ENCODE results near the gene GTF2F2.
A peak's percentile ranks its signal among the peaks of the same experiment; 100 is the strongest.

The GTF2F2 gene

GRCh38 chr13:45105895-45106294 lies 14.4 kb upstream of the GTF2F2 start:
- no peak for DNase-seq (ENCODE audit: extremely low spot score)
- POLR2A ChIA-PET = no interaction called here
- CTCF ChIA-PET = no interaction called here

DNA sequence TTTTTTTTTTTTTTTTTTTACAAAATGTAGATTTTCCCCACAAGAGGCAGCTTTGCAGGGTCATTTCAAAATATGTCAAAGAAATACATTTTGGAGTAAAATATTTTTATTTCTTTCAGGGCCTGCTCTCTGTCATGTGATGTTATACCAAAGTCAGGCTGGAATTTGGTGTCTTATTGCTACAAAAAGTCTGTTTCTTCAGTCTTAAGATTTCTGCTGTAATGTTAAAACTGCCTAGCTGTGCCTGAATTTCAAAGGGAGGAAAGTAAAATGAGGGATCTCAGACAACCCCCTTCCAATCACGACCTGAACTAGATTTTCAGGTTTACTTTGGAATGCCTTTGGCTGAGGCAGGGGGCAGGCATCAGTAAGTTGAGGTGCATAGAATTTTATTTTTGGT lies 12.8 kb upstream of the GTF2F2 start:
- TF ChIP-seq SUZ12 (IDR thresholded peaks at IDR 0.05) (no peak), ELF4 (IDR thresholded peaks at IDR 0.05) (no peak)
- POLR2A ChIA-PET = no interaction called here
- DNase-seq (ENCODE audit: extremely low spot score) = no peak
- CTCF ChIA-PET = no interaction called here

More at GRCh38 chr13:45105895-45106294, 14.4 kb upstream of the GTF2F2 start:
- TF ChIP-seq SP1 (IDR thresholded peaks at IDR 0.05) (no peak), PKNOX1 (IDR thresholded peaks at IDR 0.05) (no peak)

- no peak for DNase-seq (ENCODE audit: extremely low spot score)
- POLR2A ChIA-PET = interaction anchor here (1.6 kb wide), 1 partner anchor 11 kb away, joined by 6 read pairs; no protein-coding TSS in a partner anchor
- CTCF ChIA-PET = no interaction called here
- no peak for TF ChIP-seq ARNT (IDR thresholded peaks at IDR 0.05)
- TF ChIP-seq BHLHE40 (IDR thresholded peaks at IDR 0.05; ENCODE audit: borderline replicate concordance) = no peak
- TF ChIP-seq NFRKB (IDR thresholded peaks at IDR 0.05) = no peak
- no peak for TF ChIP-seq SUZ12 (IDR thresholded peaks at IDR 0.05)
- TF ChIP-seq L3MBTL2 (conservative IDR thresholded peaks at IDR 0.05) = no peak
- TF ChIP-seq FOXM1 (IDR thresholded peaks at IDR 0.05; ENCODE audit: borderline replicate concordance) = no peak
- no peak for TF ChIP-seq FOXA1 (IDR thresholded peaks at IDR 0.05)
Measured at GRCh38 chr13:45108716-45109101, 11.6 kb upstream of the GTF2F2 start.

- TF ChIP-seq FOXM1 (IDR thresholded peaks at IDR 0.05; ENCODE audit: borderline replicate concordance) = no peak
- TF ChIP-seq NFRKB (IDR thresholded peaks at IDR 0.05) = no peak
- no peak for TF ChIP-seq ARNT (IDR thresholded peaks at IDR 0.05)
- TF ChIP-seq LEF1 (IDR thresholded peaks at IDR 0.05; ENCODE audit: borderline replicate concordance) = no peak
- peak; percentile 16; the same call in 1 of the 2 replicates for TF ChIP-seq PKNOX1 (IDR thresholded peaks at IDR 0.05)
- no peak for TF ChIP-seq SUZ12 (IDR thresholded peaks at IDR 0.05)
- TF ChIP-seq FOXA1 (IDR thresholded peaks at IDR 0.05) = no peak
- no peak for DNase-seq (ENCODE audit: extremely low spot score)
- POLR2A ChIA-PET = interaction anchor here (1.6 kb wide), 1 partner anchor 10 kb away, joined by 6 read pairs; no protein-coding TSS in a partner anchor
- CTCF ChIA-PET = no interaction called here
Measured at GRCh38 chr13:45109102-45109720, 11.1 kb upstream of the GTF2F2 start.

DNA sequence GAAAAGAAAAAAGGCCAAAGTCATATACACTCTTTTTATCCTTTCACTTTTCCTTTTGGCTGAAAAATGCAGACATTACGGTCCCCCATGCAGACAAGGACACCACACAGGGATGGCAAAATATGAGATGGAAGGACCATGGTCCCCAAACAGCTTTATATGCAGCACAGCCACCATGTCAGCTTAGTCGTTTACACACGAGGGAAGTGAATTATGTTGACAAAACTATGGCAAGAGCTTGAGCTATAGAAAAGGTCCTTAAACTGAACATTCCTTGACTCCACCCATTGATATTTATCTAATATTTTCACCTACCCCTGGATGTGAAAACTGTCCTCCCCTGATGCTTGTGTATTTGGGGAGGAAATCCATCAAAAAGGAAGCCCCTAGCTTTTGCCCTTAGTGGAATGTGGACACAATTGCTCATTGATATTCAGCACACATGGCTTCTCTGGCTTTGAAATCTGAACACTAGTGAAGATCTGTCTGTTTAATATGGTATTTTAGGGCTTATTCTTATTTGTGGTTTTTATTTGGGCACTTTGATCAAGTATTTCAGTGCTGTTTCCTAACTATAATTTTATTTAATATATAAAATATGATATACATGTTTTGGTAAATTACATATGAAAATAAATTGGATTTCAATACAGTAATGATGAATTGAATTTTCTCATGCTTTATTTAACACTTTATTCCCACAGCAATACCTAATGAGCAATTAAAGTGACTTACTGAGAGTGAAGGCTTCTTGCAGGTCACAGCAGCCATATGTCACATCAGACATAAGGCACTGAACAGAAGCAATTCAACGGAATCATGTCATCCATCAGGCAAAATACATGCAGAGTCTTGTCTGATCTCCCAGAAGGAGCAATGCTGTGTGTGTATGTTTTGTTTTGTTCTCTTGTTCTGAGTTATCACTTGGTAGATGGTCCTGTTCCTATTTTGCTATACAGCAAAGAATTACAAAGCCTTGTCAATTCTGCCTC lies 6.8 kb upstream of the GTF2F2 start:
- POLR2A ChIA-PET = no interaction called here
- DNase-seq (ENCODE audit: extremely low spot score) = no peak

GRCh38 chr13:45119469-45119990 lies 780 bp upstream of the GTF2F2 start:
- ChIA-PET CTCF (interaction anchor here (0.5 kb wide), 1 partner anchor 323 kb away, joined by 4 read pairs; no protein-coding TSS in a partner anchor), POLR2A (interaction anchor here (1.0 to 1.5 kb wide), 4 partner anchors 10 to 88 kb away, joined by 3 to 6 read pairs (median 3); no protein-coding TSS in a partner anchor)
- no peak for DNase-seq (ENCODE audit: extremely low spot score)
- TF ChIP-seq L3MBTL2 (conservative IDR thresholded peaks at IDR 0.05) = no peak
- no peak for TF ChIP-seq CTBP1 (IDR thresholded peaks at IDR 0.05; ENCODE audit: borderline replicate concordance)
- TF ChIP-seq FOXA1 (IDR thresholded peaks at IDR 0.05) = no peak
- no peak for TF ChIP-seq ZNF384 (IDR thresholded peaks at IDR 0.05)
- no peak for TF ChIP-seq NFRKB (IDR thresholded peaks at IDR 0.05)
- TF ChIP-seq BHLHE40 (IDR thresholded peaks at IDR 0.05; ENCODE audit: borderline replicate concordance) = no peak
- TF ChIP-seq ARNT (IDR thresholded peaks at IDR 0.05) = no peak
- no peak for TF ChIP-seq PKNOX1 (IDR thresholded peaks at IDR 0.05)
- TF ChIP-seq HDGF (IDR thresholded peaks at IDR 0.05; ENCODE audit: borderline replicate concordance) = no peak
- no peak for TF ChIP-seq TARDBP (IDR thresholded peaks at IDR 0.05)
- TF ChIP-seq SUZ12 (IDR thresholded peaks at IDR 0.05) = no peak
- no peak for TF ChIP-seq LEF1 (IDR thresholded peaks at IDR 0.05; ENCODE audit: borderline replicate concordance)
- TF ChIP-seq SP1 (IDR thresholded peaks at IDR 0.05) = no peak

More for the DNA sequence above, 6.8 kb upstream of the GTF2F2 start:
- CTCF ChIA-PET = interaction anchor here (0.5 to 1.2 kb wide), 2 partner anchors 10 to 196 kb away, joined by 3 to 5 read pairs; no protein-coding TSS in a partner anchor
- no peak for TF ChIP-seq NFRKB (IDR thresholded peaks at IDR 0.05)
- TF ChIP-seq ZNF384 (IDR thresholded peaks at IDR 0.05) = no peak
- no peak for TF ChIP-seq LEF1 (IDR thresholded peaks at IDR 0.05; ENCODE audit: borderline replicate concordance)
- TF ChIP-seq FOXM1 (IDR thresholded peaks at IDR 0.05; ENCODE audit: borderline replicate concordance) = no peak
- TF ChIP-seq ELF4 (IDR thresholded peaks at IDR 0.05) = no peak
- no peak for TF ChIP-seq BHLHE40 (IDR thresholded peaks at IDR 0.05; ENCODE audit: borderline replicate concordance)
- no peak for TF ChIP-seq PKNOX1 (IDR thresholded peaks at IDR 0.05)
- TF ChIP-seq CTBP1 (IDR thresholded peaks at IDR 0.05; ENCODE audit: borderline replicate concordance) = no peak
- TF ChIP-seq TARDBP (IDR thresholded peaks at IDR 0.05) = no peak
- TF ChIP-seq HDGF (IDR thresholded peaks at IDR 0.05; ENCODE audit: borderline replicate concordance) = no peak
- TF ChIP-seq L3MBTL2 (conservative IDR thresholded peaks at IDR 0.05) = no peak
- TF ChIP-seq SP1 (IDR thresholded peaks at IDR 0.05) = no peak
- no peak for TF ChIP-seq ARNT (IDR thresholded peaks at IDR 0.05)
- TF ChIP-seq FOXK2 (IDR thresholded peaks at IDR 0.05) = no peak
- TF ChIP-seq SUZ12 (IDR thresholded peaks at IDR 0.05) = no peak
- no peak for TF ChIP-seq FOXA1 (IDR thresholded peaks at IDR 0.05)

All from HEK293T (cell line).